HG03097 (cell line): Measurements from ENCODE around the gene KPNA4.
A peak's percentile ranks its signal among the peaks of the same experiment; 100 is the strongest.
"Not testable (repeated sequence)": the region's sequence is repeated elsewhere in the genome, so short reads cannot be mapped to it uniquely, and the experiment has no call there.

Source experiments
- ATAC-seq: cut with Tn5 transposase; IDR thresholded peaks from one replicate; pipeline ENCODE4 v1.9.1; 2021; ENCODE audit not compliant: unreplicated experiment, low FRiP score

The KPNA4 gene, protein sequence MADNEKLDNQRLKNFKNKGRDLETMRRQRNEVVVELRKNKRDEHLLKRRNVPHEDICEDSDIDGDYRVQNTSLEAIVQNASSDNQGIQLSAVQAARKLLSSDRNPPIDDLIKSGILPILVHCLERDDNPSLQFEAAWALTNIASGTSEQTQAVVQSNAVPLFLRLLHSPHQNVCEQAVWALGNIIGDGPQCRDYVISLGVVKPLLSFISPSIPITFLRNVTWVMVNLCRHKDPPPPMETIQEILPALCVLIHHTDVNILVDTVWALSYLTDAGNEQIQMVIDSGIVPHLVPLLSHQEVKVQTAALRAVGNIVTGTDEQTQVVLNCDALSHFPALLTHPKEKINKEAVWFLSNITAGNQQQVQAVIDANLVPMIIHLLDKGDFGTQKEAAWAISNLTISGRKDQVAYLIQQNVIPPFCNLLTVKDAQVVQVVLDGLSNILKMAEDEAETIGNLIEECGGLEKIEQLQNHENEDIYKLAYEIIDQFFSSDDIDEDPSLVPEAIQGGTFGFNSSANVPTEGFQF

DNA sequence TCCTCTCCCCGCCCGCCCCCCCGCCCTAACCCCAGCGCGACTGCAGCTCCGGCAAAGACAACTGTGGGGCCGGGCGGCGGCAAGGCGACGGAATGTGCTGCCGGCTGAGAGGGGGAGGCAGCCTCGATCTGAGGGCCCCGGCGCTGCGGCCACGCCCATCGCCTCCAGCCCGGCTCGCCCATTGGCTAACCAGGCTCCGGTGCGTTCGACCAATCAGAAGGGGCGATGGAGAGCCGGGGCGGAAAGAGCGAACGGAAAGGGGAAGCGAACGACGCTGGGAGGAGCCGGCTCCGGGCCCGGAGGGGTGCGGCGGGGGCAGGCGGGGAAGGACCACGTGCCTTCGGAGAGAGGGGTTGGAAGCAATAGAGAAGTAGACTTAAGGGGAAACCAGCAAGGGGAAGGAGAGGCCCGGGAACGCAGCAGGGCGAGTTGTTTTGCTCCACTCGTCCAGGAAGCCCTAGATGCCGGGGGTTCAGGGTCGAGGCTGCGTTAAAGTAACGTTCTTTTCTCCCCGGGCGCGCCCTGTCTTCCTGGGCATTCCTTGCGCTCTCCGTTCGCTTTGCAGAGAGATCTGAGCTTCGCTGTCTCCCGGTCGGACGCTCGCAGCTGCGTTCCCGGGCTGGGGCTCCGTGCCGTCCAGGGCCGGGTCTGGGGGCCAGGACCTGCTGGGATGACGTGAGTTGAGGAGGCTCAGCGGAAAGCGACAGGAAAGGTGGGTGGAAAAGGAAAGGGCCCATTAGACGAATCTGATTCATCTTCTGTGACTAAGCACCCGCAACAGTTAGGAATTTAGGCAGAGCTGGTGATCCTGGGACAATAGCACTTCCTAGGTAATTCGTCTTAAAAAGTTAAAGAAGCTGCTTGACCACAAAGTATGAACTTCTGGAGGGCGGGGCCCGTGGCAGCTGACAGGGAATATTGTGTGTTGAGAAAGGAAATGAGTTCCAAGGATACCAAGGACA lies at the start of gene KPNA4:
Gene KPNA4, minus strand, starts transcription at position 130 of the 962 bp plus-strand sequence. CDS start 289 bp downstream, outside the sequence.
- ATAC-seq = peak; percentile 92

DNA sequence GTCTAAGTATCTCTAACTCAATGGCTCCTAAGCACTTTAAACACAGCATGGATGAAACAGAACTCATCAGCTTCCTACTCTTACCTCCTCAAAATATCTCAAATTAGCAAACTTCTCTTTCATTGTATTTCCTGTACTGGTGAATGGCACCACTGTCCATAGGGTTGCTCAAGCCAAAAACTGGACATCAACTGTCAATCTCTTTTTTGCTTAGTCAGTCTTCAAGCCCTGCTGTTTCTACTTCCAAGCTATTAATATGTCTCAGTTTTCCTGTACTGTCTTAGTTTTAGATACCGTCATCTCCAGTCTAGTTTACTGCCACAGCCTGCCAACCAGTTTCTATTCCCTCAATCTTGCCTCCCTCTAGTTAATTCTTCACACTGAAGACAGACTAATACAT lies 48.3 kb upstream of the KPNA4 start:
- ATAC-seq = no peak

DNA sequence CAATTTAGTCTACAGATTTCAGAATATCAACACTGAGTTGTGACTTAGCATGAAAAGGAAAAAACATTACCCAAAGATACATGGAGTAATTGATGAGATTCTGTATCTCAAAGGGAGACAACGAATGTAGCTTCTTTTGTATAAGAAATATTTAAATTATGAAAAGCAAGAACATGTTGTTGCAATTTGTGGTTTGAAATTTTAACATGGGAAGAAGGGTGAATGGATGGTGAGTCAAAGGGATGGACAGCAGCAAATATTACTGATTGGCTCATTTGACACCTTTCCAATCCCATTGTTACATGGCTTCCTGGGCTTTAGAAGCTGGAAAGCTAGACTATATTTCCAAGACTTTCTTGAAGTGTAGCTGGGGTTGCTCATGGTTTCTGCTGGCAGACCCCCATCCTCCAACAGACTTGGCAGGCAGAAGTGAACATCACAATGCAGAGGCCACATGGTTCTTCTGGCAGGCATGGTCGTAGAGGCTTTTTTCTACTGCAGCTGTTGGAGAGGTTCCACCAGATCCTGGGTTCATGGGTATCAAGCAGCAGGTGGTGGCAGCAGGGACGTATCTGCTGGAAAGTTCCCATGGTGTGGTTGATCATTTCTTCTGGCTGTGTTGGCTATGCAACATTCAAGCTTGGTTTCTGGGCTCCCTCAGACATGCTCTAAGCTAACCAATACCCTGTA lies 47.2 kb upstream of the KPNA4 start:
- no peak for ATAC-seq

DNA sequence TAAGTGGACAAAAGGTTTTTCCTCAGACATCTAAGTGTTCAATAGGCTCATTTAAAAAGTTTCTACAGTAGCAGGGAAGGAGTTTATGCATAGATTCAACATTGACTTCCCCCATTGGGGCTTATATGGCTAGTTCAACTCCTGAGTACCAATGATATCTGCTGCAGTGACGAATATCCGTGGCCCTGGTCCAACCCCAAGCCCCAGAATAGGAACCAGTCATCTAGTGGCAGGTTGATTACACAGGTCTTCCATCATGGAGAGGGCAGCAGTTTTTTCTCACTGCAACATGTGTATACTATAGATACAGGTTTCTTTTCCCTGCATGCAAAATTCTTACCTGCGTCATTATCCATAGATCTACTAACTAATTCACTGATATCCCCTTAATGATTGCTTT lies 45.8 kb upstream of the KPNA4 start:
- ATAC-seq = no peak

DNA sequence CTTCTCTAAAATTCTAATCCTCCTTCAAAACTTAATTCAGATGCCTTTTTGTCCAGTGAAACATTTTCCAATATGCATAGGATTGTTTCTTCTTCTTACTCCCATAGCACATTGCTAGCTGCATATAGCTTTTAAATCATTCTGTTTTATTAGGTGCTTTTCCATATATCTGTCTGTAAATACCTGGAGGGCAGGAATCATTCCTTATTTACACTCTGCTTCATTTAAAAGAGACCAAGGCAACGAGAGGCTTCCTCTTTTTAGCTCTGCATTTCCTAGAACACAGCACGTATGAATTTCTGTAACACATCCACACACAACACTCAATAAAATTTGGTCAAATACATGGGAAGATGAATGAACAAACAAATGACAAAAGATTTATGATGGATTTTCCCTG lies 43.5 kb upstream of the KPNA4 start:
- ATAC-seq = no peak

DNA sequence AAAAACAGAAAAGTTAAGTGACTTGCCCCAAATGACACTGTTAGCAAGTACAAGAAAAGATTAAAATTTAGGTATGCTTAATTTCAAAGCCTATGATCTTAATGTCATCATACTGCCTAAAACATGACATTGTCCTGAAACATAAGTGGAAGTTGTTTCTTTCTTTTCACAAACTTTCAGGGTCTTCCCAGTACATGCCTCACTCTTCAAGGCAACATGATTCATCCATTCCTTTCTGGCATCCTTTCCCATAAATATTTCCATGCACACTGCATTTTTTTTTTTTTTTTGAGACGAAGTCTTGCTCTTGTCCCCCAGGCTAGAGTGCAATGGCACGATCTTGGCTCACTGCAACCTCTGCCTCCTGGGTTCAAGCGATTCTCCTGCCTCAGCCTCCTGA lies 42.5 kb upstream of the KPNA4 start:
- ATAC-seq = no peak

DNA sequence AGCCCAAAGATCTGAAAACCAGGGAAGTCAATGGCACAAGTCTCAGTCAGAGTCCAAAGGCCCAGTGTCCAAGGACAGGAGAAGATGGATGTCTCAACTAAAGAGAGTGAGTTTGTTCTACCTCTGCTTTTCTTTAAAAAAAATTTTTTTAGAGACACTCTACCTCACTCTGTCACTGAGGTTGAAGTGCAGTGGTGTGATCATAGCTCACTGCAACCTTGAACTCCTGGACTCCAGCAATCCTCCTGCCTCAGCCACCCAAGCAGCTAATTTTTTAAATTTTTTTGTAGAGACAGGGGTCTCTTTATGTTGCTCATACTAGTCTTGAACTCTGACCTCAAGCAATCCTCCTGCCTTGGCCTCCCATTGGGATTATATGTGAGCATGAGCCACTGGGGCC lies 39.9 kb upstream of the KPNA4 start:
- ATAC-seq = no peak

DNA sequence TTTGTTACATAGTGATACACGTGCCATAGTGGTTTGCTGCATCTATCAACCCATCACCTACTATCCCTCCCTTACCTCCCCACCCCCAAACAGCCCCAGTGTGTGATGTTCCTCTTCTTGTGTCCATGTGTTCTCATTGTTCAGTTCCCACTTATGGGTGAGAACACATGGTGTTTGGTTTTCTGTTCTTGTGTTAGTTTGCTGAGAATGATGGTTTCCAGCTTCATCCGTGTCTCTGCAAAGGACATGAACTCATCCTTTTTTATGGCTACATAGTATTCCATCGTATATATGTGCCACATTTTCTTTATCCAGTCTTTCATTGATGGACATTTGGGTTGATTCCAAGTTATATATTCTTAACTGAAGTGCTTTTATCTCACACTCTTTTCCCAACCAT lies 38.5 kb upstream of the KPNA4 start:
- not testable (repeated sequence) for ATAC-seq

DNA sequence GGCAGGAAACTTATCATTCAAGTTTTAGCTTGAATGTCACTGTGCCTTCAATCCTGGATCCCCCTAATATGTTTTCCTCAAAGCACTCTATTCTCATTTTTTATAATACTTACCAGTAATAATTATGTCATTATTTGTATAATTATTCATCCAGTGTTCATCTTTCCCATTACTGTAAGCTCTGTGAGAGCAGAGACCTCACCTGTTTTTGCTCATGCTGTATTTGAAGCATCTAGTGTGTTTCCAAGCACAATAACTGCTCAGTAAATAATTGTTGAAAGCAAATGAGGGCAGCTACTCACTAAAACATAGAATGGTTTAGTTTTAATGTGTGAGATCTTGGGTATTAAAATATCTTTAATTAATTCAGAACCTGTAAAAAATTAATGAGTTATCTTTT lies 36.9 kb upstream of the KPNA4 start:
- no peak for ATAC-seq

DNA sequence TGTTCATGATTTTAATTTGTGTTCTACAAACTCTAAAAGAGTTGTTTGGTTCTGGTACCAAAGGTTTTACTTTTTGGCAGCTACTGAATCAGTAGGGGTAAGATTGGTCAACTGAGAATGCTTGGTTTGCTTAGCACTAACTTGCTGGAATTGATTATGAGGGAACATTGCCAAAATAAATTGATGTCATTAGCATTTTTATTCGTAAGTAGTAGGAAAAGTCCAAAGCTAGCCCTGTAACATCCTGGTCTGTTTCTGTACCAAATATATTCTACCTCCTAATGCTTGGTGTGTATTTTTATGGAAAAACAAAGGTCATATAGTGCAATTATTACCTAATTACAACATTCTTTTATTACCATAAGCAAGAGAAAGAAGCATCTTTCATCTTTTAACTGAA lies 35.9 kb upstream of the KPNA4 start:
- ATAC-seq = no peak

DNA sequence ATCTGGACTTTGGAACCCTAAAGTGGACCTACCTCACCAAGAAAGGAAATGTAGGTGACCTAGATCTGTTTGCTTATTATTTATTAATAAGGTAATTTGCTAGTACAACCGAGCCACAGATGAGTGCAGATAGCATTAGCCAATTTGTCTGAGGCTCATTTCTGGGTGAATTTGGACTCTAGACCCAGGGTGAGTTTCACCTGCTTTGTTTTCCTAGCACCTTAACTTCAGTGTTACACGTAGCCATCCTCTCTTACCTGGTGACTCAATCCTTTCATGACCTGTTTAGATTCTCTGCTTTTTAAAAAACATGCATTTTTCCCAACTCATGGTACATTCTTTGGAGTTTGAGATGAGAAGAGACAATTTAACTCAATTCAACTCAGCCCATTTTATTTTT lies 33.5 kb upstream of the KPNA4 start:
- ATAC-seq = no peak

DNA sequence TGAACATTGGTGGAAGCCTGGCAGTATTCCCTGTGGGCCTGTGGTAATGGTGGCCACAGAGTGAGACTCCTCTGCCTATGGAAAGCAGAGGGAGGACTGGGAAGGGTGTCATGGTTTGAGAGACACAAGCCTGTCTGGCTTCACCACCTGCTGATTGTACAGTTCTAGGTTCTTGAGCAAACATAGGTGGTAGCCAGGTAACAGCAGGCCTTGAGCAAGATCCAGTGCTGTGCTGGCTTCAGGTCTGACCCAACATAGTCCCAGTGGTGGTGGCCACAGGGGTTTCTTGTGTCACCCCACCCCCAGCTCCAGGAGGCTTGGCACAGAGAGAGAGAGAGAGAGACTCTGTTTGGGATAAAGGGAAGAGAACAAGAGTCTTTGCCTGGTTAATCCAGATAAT lies 22.7 kb upstream of the KPNA4 start:
- no peak for ATAC-seq

DNA sequence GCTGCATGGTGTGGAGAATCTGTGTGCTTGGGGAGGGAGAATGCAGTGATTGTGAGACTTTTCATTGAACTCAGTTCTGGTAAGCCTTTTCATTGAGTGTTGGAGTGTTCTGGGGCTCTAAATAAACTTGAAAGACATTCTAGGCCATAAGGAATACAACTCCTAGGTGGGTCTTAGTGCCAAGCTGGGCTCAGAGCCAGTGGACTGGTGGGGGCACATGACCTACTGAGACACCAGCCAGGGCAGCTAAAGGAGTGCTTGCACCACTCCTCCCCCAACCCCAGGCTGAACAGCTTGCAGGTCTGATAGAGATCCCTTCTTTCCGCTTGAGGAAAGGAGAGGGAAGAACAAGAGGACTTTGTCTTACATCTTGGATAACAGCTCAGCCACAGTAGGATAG lies 21.7 kb upstream of the KPNA4 start:
- ATAC-seq = no peak

DNA sequence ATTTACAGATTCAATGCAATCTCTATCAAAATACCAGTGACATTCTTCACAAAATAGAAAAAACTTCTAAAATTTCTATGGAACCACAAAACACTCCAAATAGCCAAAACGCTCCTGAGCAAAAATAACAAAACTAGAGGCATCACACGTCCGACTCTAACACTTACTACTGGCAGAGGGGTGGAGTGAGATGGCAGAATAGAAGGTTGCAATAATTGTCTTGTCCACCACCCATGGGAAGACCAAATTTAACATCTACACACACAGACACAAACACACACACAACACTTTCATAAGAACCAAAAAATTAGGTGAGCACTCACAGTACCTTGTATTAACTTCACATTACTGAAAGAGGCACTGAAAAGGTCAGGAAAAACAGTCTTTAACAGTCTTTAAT lies 21.3 kb upstream of the KPNA4 start:
- no peak for ATAC-seq

DNA sequence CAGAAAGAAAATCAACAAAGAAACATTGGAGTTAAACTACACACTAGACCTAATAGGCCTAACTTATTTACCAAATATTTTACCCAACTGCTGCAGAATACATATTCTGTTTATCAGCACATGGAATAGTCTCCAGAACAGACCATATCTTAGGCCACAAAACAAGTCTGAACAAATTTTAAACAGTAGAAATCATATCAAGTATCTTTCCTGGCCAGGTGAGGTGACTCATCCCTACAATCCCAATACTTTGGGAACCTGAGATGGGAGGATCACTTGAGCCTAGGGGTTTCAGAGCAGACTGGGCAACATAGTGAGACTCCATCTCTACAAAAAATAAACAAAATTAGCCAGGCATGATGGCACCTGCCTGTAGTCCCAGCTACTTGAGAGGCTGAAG lies 18.1 kb upstream of the KPNA4 start:
- no peak for ATAC-seq

DNA sequence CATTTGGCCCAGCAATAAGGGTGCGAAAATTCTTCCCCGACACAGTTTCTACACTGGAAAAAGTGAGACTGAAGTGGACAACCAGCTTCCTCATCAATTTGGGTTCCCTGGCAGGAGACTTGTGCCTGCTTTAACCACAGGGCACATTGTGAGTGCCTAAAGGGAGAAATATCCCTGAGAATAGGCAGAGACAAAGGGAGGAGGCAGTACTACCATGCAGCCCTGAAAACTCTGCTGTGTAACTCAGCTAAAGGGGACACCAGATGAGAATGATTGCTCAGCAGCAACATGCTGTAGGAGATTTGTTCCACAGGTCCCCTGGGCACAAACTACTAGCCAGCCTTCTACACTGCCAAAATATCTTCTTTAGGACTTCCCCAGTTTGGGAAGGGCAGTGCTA lies 15.6 kb upstream of the KPNA4 start:
- no peak for ATAC-seq

DNA sequence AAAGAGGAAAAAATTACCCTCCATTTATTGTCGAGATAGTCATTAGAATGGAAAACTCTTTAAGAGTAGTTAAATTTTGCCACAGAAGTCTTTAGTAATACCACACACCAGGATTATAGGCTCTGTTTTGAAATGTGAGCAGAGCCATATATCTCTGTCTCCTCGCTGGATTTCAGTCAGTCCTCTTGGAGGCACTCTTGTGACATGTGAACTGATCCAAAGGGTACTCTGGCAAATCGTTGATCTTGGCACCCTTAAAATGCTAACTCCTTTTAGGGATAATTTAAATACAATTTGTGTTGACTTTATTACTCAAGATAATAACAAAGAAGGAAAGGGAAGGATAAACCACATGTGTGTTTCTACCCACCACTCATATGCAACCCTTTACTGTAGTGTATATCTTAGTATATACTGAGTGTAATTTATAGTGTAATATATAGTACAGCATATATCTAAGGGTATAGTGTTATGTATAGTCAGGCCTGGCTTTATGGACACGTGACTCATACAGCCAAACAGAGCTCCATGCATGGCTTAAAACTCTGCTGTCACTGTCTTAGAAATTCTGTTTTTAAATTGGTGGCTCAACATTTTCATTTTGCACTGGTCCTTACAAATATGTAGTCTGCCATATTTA lies 12.3 kb upstream of the KPNA4 start:
- ATAC-seq = no peak

DNA sequence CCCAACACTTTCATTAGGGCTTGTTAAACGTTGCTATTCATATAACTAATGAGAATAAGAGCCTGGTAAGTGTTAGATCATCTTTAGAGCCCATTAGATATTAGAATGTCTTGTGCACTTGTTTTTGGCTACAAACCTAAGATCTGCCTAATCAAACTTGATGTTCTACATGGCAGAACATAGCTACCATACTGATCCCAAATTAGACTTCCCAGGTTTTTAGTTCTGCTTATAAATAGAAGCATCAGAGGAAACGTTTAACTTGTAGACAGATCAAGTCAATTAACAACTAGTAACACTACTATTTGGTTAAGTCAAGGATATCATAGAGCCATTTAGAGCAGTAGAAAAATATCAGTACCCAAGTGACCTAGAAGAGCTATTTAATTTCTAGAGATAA lies 11.7 kb upstream of the KPNA4 start:
- ATAC-seq = no peak

DNA sequence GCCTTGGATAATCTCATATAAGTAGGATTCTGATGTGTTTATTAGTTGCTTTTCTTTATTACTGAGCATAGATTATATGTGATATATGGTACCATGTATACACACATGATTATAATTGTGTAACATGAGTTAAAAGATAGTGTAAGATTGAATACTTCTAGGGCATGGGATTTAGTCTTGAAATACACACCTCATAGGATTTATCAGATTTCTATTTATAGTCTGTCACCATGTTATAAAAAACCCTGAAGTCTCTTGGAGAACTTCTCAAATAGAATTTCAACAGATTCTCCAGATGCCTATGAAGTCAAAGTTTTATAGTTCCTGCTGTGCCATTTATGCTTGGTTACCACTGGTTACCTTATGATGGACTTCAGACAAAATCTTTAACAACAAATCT lies 11.2 kb upstream of the KPNA4 start:
- no peak for ATAC-seq

DNA sequence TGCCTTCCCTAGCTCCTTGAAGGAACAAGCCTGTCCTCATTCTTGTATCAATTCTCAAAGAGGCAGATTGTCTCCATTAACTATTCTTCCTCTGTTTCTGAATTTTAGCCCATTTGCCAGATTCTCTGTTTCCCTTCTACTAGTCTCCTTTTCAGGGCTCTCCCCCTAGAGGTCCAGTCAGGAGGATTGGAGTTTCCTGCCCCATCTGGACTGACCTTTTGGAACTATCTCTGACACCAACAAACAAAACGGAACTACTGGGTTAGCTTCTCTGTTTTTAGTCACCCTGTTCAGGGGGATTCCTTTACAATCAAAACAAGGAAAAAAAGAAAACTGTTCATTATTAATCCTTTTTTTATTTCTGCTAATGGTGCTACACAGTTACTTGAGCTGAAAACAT lies 10.2 kb upstream of the KPNA4 start:
- ATAC-seq = no peak
